ENCODE data around the gene XAGE3.
"Not testable (repeated sequence)": the region's sequence is repeated elsewhere in the genome, so short reads cannot be mapped to it uniquely, and the experiment has no call there.

The XAGE3 gene, protein sequence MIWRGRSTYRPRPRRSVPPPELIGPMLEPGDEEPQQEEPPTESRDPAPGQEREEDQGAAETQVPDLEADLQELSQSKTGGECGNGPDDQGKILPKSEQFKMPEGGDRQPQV

DNA sequence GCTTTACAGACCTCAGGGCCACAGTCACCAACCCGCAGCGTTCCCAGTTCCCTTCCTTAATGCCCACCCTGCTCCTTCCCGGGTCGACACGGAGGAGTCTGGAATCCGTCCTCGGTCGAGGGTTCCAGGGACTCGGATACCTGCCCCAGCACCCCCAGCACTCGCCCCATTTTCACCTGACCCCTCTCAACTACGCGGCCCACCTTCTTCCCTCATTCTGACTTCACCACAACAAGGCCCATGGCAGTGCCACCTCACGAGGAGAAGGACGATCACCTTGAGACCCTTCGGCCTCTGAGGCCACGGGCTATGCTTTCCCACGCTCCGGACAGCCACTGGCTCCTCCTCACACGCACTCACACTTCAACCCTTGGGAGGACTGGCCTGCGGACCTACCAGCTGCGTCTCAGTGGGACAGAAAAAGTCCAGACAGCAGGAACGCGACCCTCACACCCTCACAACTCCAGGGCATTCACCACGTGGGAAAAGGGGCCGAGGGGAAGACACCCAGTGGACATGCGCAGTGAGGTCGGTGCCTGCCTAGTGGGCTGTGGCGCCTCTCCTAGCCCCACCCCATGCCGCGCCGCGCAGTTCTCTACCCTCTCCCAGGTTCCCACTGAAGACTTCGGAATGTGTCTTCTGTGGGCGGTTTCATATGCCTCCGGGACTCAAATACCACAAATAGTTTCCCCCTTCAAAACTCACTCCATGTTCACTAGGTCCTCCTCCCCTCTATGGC is at the start of gene XAGE3:
XAGE3 (minus strand) TSS at position 474 of the 739 bp plus-strand sequence. CDS start 950 bp downstream, outside the sequence.
- DNase-seq: no peak

DNA sequence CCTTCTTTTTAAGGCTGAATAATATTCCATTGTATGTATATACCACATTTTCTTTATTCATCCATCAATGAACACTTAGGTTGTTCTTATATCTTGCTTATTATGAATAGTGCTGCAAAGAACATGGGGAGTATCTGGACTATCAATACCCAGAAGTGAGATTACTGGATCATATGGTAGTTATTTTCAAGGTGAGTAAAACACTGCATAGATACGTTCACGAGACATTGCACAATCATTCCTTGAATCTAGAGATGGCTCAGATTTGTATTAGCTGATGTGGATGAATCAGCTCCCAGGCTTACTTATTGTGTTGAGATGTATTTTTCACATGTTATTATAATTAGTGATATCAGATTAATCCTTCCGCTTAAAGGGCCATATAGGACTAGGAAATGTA is 46.8 kb upstream of the XAGE3 start:
- not testable (repeated sequence) for DNase-seq

- not testable (repeated sequence) for DNase-seq
Observed at GRCh38 chrX:52913681-52914080, 45.8 kb upstream of the XAGE3 start.

DNA sequence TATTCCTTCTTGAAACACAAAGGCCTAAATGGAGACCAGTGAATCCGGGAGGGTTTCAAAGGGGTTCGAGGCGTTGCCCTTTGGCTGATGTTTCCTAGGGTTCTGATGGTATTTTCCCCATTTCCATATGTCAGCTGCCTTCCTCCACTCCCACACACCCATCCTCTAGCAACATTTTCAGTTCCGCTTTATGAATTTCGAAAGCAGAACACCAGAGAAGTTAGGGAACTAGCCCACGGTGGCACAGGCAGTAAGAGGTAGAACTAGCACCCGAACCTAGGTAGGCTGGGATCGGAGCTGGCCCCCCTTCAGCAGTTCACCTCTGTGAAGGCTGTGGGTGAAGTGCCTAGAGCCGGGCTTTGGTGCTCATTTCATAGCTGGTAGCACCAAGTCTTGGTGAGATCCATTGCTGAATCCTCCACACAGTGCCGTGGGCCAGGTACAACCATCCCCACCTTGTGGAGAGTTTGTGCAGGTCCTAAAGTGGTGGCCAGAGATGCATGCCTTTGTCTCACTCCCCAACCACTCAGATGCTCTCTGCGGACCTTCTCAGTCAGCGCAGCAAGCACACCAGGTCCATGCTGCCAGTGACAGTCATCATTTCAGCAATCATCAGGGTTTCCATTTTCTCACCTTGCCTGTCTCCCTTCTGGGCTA is 41.6 kb upstream of the XAGE3 start:
- DNase-seq: not testable (repeated sequence)

GRCh38 chrX:52907900-52908299 is 40.0 kb upstream of the XAGE3 start:
- not testable (repeated sequence) for DNase-seq

DNA sequence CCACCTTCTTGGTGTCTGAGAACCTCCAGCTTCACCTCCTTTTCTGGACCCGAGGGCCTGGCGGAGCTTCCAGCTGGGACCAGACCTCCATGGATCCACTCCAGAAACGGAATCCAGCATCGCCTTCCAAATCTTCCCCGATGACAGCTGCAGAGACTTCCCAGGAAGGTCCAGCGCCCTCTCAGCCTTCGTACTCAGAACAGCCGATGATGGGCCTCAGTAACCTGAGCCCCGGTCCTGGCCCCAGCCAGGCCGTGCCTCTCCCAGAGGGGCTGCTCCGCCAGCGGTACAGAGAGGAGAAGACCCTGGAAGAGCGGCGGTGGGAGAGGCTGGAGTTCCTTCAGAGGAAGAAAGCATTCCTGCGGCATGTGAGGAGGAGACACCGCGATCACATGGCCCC is 39.3 kb upstream of the XAGE3 start:
- not testable (repeated sequence) for DNase-seq

GRCh38 chrX:52906072-52906471 is 38.2 kb upstream of the XAGE3 start:
- DNase-seq: not testable (repeated sequence)

DNA sequence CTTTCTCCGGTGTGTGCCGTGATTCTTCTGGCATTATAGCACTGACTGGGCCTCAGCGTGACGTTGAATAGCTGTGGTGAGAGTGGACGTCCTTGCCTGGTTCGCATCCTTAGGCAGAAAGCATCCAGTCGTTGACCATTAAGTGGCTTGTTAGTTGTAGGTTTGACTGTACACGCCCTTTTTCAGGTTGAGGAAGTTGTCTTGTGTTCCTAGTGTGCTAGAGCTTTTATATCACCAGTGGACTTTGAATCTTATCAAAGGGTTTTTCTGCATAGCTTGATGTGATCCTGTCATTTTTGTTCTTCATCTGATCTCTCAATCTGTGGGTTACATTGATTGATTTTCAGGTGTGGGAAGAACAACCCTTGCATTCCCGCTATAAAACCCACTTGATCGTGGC is 37.6 kb upstream of the XAGE3 start:
- not testable (repeated sequence) for DNase-seq

- not testable (repeated sequence) for DNase-seq
Observed at GRCh38 chrX:52896855-52897709, 29.2 kb upstream of the XAGE3 start, which contains the start of gene FAM156B. FAM156B (plus strand) TSS chrX:52897330; CDS start chrX:52907226, 9,896 bp downstream.

GRCh38 chrX:52896438-52896837 is 28.6 kb upstream of the XAGE3 start:
- not testable (repeated sequence) for DNase-seq

DNA sequence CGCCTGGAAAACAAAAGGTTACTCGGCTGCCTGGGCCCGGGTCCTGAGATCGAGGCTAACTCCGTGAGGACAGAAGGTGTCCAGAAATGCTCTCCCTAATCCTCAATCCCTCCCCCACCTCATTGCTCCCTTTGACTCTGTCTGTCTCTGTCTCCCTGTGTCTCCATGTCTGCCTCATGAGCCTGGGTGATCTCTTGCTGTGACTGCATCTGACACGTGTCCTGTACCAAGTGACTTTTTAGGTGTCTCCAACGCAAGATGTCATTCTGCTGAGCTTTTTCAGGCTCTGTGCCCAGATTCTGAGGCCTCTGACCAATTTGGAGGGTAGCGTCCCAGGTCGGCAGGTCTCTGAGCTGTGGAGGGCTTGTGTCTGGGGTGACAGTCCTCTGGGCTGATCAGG is 20.2 kb upstream of the XAGE3 start:
- not testable (repeated sequence) for DNase-seq

- not testable (repeated sequence) for DNase-seq
Observed at GRCh38 chrX:52887459-52887858, 19.6 kb upstream of the XAGE3 start.

DNA sequence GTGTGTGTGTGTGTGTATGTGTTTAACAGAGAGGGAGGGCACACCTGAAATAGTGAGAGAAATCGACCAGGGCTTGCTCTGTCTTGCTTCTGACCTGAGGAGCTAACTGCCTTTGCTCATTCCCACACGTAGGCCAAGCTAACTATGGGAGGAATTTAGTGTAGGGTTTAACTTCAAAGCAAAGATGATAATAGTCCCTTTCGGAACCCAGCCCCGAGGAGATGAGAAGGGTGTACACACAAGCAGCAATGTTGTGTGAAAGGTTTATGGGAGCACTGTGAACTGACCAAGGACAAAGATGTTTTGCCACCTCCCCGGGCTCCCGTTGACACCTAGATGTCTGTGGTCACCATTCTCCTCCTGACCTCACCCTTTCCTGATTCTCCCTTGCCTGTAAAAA is 8.5 kb upstream of the XAGE3 start:
- DNase-seq: not testable (repeated sequence)

- not testable (repeated sequence) for DNase-seq
Observed at GRCh38 chrX:52875436-52875835, 7.6 kb upstream of the XAGE3 start.

GRCh38 chrX:52874661-52875060 is 6.8 kb upstream of the XAGE3 start:
- DNase-seq: no peak

GRCh38 chrX:52873825-52874224 is 5.9 kb upstream of the XAGE3 start:
- DNase-seq: not testable (repeated sequence)

DNA sequence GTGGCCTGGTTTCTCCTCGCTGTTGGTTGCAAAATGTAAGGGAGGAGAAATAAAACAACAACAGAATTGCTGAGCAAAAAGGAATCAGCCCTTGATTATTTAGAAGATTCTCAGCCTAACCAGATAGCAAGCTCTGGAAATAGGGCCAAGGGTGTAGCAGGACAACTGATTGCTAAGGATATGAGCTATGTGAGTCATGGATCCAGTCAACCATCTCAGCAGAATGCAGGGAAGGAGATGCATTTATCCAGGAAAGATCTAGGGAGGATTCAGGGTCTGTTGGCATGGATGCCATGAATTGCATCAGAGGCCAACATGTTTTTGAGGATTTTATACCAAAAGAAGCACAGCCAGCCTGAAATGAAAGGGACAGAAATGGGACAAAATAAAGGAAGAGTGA is 2.2 kb upstream of the XAGE3 start:
- DNase-seq: no peak

GRCh38 chrX:52865343-52865998 is 2.4 kb downstream of the XAGE3 start:
- no peak for DNase-seq

DNA sequence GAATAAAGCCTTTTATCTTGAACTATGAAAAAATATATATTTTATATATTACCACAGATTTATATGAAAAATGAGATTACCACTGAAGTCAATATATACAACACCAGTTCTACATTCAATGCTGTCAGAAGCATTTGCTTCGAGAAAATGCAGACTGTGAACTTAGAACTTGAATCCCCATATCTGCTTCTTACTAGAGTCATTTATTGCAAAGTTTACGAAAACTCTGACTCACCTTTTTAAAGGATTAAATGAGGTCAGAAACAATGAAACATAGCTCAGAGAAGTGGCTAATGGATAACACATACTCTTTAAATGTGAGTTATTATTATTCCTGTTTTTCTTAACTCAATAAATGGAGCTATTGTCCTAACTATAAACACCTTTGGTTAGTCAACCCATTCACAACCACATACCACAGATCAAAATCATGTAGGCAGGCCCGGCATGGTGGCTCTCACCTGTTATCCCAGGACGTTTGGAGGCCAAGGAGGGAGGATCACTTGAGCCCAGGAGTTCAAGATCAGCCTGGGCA is 10.8 kb downstream of the XAGE3 start:
- DNase-seq: not testable (repeated sequence)

GRCh38 chrX:52852110-52852860 is 15.6 kb downstream of the XAGE3 start:
- no peak for DNase-seq

GRCh38 chrX:52843619-52844018 is 24.3 kb downstream of the XAGE3 start:
- not testable (repeated sequence) for DNase-seq
